Endothelial cell of umbilical vein (primary cell): Measurements from ENCODE around the gene USP47. TPM values are rescaled to one million over a fixed set of nuclear protein-coding genes. Genes with fewer than 3 reads are reported as not detected.

Experiments
- BruUV-seq: library from RNA; stranded (reverse); fragments of 400-500 nt; replicated peaks from 2 replicates; lab custom pipeline; 2021; lab: Mats Ljungman, UMichigan
- CTCF ChIA-PET: fragments of 300-600, 350-600 bp; sonication (Branson Sonifier 250); formaldehyde crosslinking; loops from one replicate; lab custom pipeline; 2021; ENCODE audit warnings: antibody characterized with exemption, inconsistent platforms; lab: Charles Lee
- POLR2A ChIA-PET: fragments of 300-600, 350-600 bp; sonication (Branson Sonifier 250); formaldehyde crosslinking; loops from one replicate; lab custom pipeline; 2021; ENCODE audit warnings: antibody characterized with exemption, inconsistent platforms; lab: Charles Lee
- DNase-seq: peaks from one replicate; pipeline ENCODE4 v3.0.0-alpha.2; 2011; ENCODE audit warnings: low read depth, low spot score
- FAIRE-seq: peaks from 2 replicates; lab custom pipeline; 2011; peaks lifted over from hg19 to GRCh38; lab: Jason Lieb, UNC
- H2AFZ ChIP-seq: 2 replicates; pipeline ENCODE4 v1.6.0; 2012; ENCODE audit warnings: low read depth, low read length, control low read depth, inconsistent platforms
- H3K27ac ChIP-seq: 2 replicates; pipeline ENCODE4 v1.5.1; 2011; ENCODE audit warnings: low read depth, mild to moderate bottlenecking, control low read depth, low read length, moderate library complexity; ENCODE audit not compliant: insufficient read depth
- H3K27me3 ChIP-seq, 2 experiments: 2 replicates each; pipeline versions ENCODE4 v1.6.0 to v1.6.1; 2011; ENCODE audit warnings: low read length in 2 of 2, mixed read lengths in 1 of 2; ENCODE audit not compliant: control insufficient read depth in 2 of 2, insufficient read depth in 2 of 2
- H3K36me3 ChIP-seq, 2 experiments: 2 replicates in 1 of 2; 3 replicates in 1 of 2; pipeline ENCODE4 v1.5.1; 2011; ENCODE audit warnings: low read length in 2 of 2, mild to moderate bottlenecking in 1 of 2, moderate library complexity in 1 of 2; ENCODE audit not compliant: control insufficient read depth in 2 of 2, insufficient read depth in 2 of 2; ENCODE audit errors: extremely low read depth in 1 of 2
- H3K4me1 ChIP-seq: 3 replicates; pipeline ENCODE4 v1.5.1; 2011; ENCODE audit warnings: mild to moderate bottlenecking, low read length; ENCODE audit not compliant: control insufficient read depth, insufficient read depth; ENCODE audit errors: extremely low read depth
- H3K4me2 ChIP-seq: 2 replicates; pipeline ENCODE4 v1.6.1; 2011; ENCODE audit warnings: low read length, control low read depth, mixed read lengths; ENCODE audit not compliant: insufficient read depth
- H3K4me3 ChIP-seq, 3 experiments: fragments of 200-600 bp in 1 of 3; sonication (generic), shearing (Covaris generic) in 1 of 3; replicated peaks in 1 of 3; 2 replicates each; pipeline ENCODE4 v1.5.1; 2011 to 2016; ENCODE audit warnings: control low read depth in 3 of 3, low read length in 3 of 3, mild to moderate bottlenecking in 2 of 3, inconsistent platforms in 1 of 3, low read depth in 1 of 3, moderate library complexity in 1 of 3; ENCODE audit not compliant: insufficient read depth in 1 of 3
- H3K79me2 ChIP-seq: 2 replicates; pipeline ENCODE4 v1.6.0; 2012; ENCODE audit warnings: low read length, inconsistent platforms; ENCODE audit not compliant: control insufficient read depth, insufficient read depth
- H3K9ac ChIP-seq: replicated peaks from 2 replicates; pipeline ENCODE3; 2011; ENCODE audit warnings: low read length, control low read depth; ENCODE audit not compliant: insufficient read depth; ENCODE audit errors: extremely low read depth
- H3K9me1 ChIP-seq: replicated peaks from 3 replicates; pipeline ENCODE4 v1.6.0; 2011; ENCODE audit warnings: mild to moderate bottlenecking, low read length; ENCODE audit not compliant: control insufficient read depth, insufficient read depth; ENCODE audit errors: extremely low read depth
- H3K9me3 ChIP-seq: replicated peaks from 2 replicates; pipeline ENCODE4 v1.5.1; 2012; ENCODE audit warnings: low read length, inconsistent platforms; ENCODE audit not compliant: control insufficient read depth, insufficient read depth
- H4K20me1 ChIP-seq: replicated peaks from 2 replicates; pipeline ENCODE3; 2011; ENCODE audit warnings: mild to moderate bottlenecking, low read length; ENCODE audit not compliant: control insufficient read depth, insufficient read depth; ENCODE audit errors: extremely low read depth
- EZH2 ChIP-seq: IDR thresholded peaks from 2 replicates; pipeline ENCODE4 v1.6.1; 2012; ENCODE audit warnings: borderline replicate concordance, low read depth, mild to moderate bottlenecking, moderate library complexity, low read length, inconsistent platforms; ENCODE audit not compliant: severe bottlenecking
- FOS ChIP-seq: IDR thresholded peaks from 2 replicates; pipeline ENCODE4 v1.6.1; 2011; ENCODE audit warnings: mild to moderate bottlenecking, low read length, moderate library complexity, borderline replicate concordance; ENCODE audit not compliant: insufficient read depth
- GATA2 ChIP-seq: IDR thresholded peaks from 2 replicates; pipeline ENCODE4 v1.7.0; 2011; ENCODE audit warnings: low read depth, mild to moderate bottlenecking, moderate library complexity, mixed read lengths, low read length; ENCODE audit not compliant: insufficient read length, insufficient read depth
- JUN ChIP-seq: IDR thresholded peaks from 2 replicates; pipeline ENCODE4 v1.6.1; 2011; ENCODE audit warnings: borderline replicate concordance, low read depth; ENCODE audit not compliant: insufficient read length, insufficient read depth
- MYC ChIP-seq: IDR thresholded peaks from one replicate; pipeline ENCODE4 v1.6.1; 2011; ENCODE audit warnings: mild to moderate bottlenecking, low read depth, low read length
- POLR2A ChIP-seq: IDR thresholded peaks from 2 replicates; pipeline ENCODE4 v1.6.1; 2012; ENCODE audit warnings: low read depth, mild to moderate bottlenecking, control low read depth, low read length
- POLR2AphosphoS5 ChIP-seq: IDR thresholded peaks from 2 replicates; pipeline ENCODE4 v1.6.1; 2012; ENCODE audit warnings: low read depth, mild to moderate bottlenecking, control low read depth, low read length, moderate library complexity; ENCODE audit not compliant: insufficient read depth
- dilution Hi-C: fragments of 300-500 bp; cut with MboI; formaldehyde crosslinking; loops from one replicate; pipeline ENCODE4 v1.15.0; 2019; ENCODE audit warnings: low sequenced_read_pairs; ENCODE audit not compliant: extremely low pct_ligation_motif_present
- intact Hi-C: fragments of 100-400 bp; cut with micrococcal nuclease; formaldehyde crosslinking; loops from one replicate; pipeline ENCODE4 v1.10.0; 2022
- polyA plus RNA-seq, 4 experiments: library from polyadenylated mRNA; depleted of rRNA in 3 of 4; stranded (reverse) in 3 of 4; unstranded in 1 of 4; fragments of >200 nt; gene quantifications; 2 replicates each; pipeline versions ENCODE4 v1.2.1 to v1.2.3, GENCODE V29; 2011 to 2012; ENCODE audit warnings: missing spikeins in 1 of 4
- total RNA-seq: library from RNA; stranded (reverse); gene quantifications from 2 replicates; pipeline ENCODE4 v1.2.3, GENCODE V29; 2021
- TF ChIP-seq, protein P1 (sequence below), 2 donors: IDR thresholded peaks; 1 replicate in 1 of 2; 2 replicates in 1 of 2; pipeline ENCODE4 v1.5.1; 2011; ENCODE audit warnings: low read length in 2 of 2, mild to moderate bottlenecking in 2 of 2, moderate library complexity in 2 of 2, control low read depth in 1 of 2, inconsistent platforms in 1 of 2, low read depth in 1 of 2; ENCODE audit not compliant: insufficient read depth in 1 of 2; ENCODE audit errors: extremely low read depth in 1 of 2
- TF ChIP-seq, protein P2 (sequence below): IDR thresholded peaks from 2 replicates; pipeline ENCODE4 v1.6.1; 2011; ENCODE audit not compliant: insufficient read depth, insufficient read length

The USP47 gene
- total and polyA plus RNA-seq, 2 donors (not counting 3 experiments of a cell fraction or from before 2014, with no cell fraction given): 7.8 to 38.0 TPM

DNA sequence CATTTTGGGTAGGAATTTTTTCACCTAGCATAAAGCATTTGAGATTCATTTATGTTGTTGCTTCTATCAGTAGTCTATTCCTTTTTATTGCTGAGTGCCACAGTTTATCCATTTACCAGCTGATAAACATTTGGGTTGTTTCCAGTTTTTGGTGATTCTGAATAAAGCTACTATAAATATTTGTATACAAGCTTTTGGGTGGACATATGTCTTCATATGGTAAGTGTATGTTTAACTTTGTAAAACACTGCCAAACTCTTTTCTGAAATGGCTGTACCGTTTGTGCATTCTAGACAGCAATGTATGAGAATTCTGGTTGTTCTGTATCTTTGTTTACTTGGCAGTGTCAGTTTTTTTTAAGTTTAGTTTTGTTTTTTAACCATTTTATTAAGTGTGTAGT lies 16.9 kb downstream of the USP47 start:
- BruUV-seq: no TSS peak
- no peak overlapping the region for H2AFZ ChIP-seq
- peaks cover 12% of the 10 kb centered on the region for H4K20me1 ChIP-seq
- peaks cover 84% of the 10 kb centered on the region for H3K79me2 ChIP-seq
- TF ChIP-seq EZH2 (no peak), FOS (no peak), JUN (no peak), POLR2A (no peak), GATA2 (no peak), POLR2AphosphoS5 (no peak), MYC (no peak)
- TF ChIP-seq, protein P1, sequence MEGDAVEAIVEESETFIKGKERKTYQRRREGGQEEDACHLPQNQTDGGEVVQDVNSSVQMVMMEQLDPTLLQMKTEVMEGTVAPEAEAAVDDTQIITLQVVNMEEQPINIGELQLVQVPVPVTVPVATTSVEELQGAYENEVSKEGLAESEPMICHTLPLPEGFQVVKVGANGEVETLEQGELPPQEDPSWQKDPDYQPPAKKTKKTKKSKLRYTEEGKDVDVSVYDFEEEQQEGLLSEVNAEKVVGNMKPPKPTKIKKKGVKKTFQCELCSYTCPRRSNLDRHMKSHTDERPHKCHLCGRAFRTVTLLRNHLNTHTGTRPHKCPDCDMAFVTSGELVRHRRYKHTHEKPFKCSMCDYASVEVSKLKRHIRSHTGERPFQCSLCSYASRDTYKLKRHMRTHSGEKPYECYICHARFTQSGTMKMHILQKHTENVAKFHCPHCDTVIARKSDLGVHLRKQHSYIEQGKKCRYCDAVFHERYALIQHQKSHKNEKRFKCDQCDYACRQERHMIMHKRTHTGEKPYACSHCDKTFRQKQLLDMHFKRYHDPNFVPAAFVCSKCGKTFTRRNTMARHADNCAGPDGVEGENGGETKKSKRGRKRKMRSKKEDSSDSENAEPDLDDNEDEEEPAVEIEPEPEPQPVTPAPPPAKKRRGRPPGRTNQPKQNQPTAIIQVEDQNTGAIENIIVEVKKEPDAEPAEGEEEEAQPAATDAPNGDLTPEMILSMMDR (IDR thresholded peaks at IDR 0.05; ENCODE audit: extremely low read depth in 1 of 2, insufficient read depth in 1 of 2, low read depth in 1 of 2, low read length in 2 of 2): no peak
- TF ChIP-seq, protein P2, sequence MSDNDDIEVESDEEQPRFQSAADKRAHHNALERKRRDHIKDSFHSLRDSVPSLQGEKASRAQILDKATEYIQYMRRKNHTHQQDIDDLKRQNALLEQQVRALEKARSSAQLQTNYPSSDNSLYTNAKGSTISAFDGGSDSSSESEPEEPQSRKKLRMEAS: no peak
- dilution Hi-C loops: no loop called here
- H3K4me1 ChIP-seq: peaks cover 16% of the 10 kb centered on the region
- no peaks in the 10 kb centered on the region for H3K9me3 ChIP-seq
- H3K4me3 ChIP-seq: no peak overlapping the region
- H3K36me3 ChIP-seq: no peaks in the 10 kb centered on the region
- H3K27me3 ChIP-seq: no peaks in the 10 kb centered on the region
- no peak for DNase-seq
- no peaks in the 10 kb centered on the region for H3K9me1 ChIP-seq
- ChIA-PET CTCF (interaction anchor here (1.0 to 3.0 kb wide), 2 partner anchors 8 to 16 kb away, joined by 3 to 11 read pairs; partner anchors contain the start of gene USP47), POLR2A (no interaction called here)
- no peak for FAIRE-seq
- no peak overlapping the region for H3K4me2 ChIP-seq
- intact Hi-C loops: no loop called here
- H3K9ac ChIP-seq: no peak overlapping the region
- H3K27ac ChIP-seq: no peak overlapping the region
